ENCODE measurements around the gene PCGF1.
A peak's percentile ranks its signal among the peaks of the same experiment; 100 is the strongest.

The PCGF1 gene

DNA sequence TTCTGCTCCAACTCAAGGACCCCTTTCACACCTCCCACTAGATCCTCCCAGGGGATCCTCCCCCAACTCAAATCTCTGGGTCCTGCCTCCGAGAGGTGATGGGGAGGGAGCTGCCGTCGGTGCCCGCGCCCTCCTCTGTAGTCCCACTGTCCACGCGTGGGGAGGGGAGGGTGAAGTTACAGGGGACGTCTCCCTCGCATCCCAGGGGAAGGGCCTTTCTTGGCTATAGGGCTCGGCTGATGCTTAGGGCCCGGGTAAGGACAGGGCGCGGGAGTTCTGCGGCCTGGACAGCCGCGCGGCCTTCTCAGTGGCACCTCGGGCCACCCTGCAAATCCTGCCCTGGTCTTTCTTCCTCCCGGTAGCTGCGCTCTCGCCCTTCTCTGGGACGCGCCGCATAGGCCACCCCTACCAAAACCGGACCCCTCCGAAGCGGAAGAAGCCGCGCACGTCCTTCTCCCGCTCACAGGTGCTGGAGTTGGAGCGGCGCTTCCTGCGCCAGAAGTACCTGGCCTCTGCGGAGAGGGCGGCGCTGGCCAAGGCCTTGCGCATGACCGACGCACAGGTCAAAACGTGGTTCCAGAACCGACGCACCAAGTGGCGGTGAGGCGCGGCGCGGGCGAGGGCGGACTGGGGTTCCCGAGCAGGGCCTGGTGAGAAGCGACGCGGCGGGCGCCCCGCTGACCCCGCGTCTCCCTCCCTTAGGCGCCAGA lies 7.9 kb upstream of the PCGF1 start:
- no peak for TF ChIP-seq CTCF (IDR thresholded peaks at IDR 0.05; ENCODE audit: low read depth, low read length)
- H3K4me3 ChIP-seq (ENCODE audit: low read depth, low read length): no peak overlapping the region
- no peak overlapping the region for H3K27ac ChIP-seq
- peaks cover 10% of the 10 kb centered on the region; the same call in 1 of the 2 replicates for H3K36me3 ChIP-seq
- H3K27me3 ChIP-seq (ENCODE audit: insufficient read depth, low read depth, severe bottlenecking): no peaks in the 10 kb centered on the region
- H3K9me3 ChIP-seq (ENCODE audit: severe bottlenecking): no peaks in the 10 kb centered on the region
- DNase-seq: no peak

GRCh38 chr2:74514368-74515270 lies 7.1 kb upstream of the PCGF1 start, which contains the start of gene TLX2:
Gene TLX2 (plus strand): TSS chr2:74514450. CDS start chr2:74514807, 357 bp downstream.
- H3K4me3 ChIP-seq (ENCODE audit: low read depth, low read length): peak within 1 kb of the TSS; percentile 49

GRCh38 chr2:74513605-74514367 lies 6.3 kb upstream of the PCGF1 start:
- peaks cover 10% of the 10 kb centered on the region; the same call in 1 of the 2 replicates for H3K36me3 ChIP-seq
- peak overlapping the region; percentile 100 for H3K27ac ChIP-seq
- no peaks in the 10 kb centered on the region for H3K9me3 ChIP-seq (ENCODE audit: severe bottlenecking)
- TF ChIP-seq CTCF (IDR thresholded peaks at IDR 0.05; ENCODE audit: low read depth, low read length): no peak
- peak overlapping the region; percentile 49 for H3K4me3 ChIP-seq (ENCODE audit: low read depth, low read length)
- H3K27me3 ChIP-seq (ENCODE audit: insufficient read depth, low read depth, severe bottlenecking): no peaks in the 10 kb centered on the region
- DNase-seq: no peak

More at GRCh38 chr2:74514368-74515270, 7.1 kb upstream of the PCGF1 start, which contains the start of gene TLX2:
- no peak for DNase-seq
- H3K36me3 ChIP-seq: peaks cover 10% of the 10 kb centered on the region; the same call in 1 of the 2 replicates
- TF ChIP-seq CTCF (IDR thresholded peaks at IDR 0.05; ENCODE audit: low read depth, low read length): no peak
- peak within 1 kb of the TSS; percentile 100 for H3K27ac ChIP-seq
- H3K27me3 ChIP-seq (ENCODE audit: insufficient read depth, low read depth, severe bottlenecking): no peaks in the 10 kb centered on the region
- no peaks in the 10 kb centered on the region for H3K9me3 ChIP-seq (ENCODE audit: severe bottlenecking)

GRCh38 chr2:74512744-74513604 lies 5.5 kb upstream of the PCGF1 start:
- peak overlapping the region; percentile 49 for H3K4me3 ChIP-seq (ENCODE audit: low read depth, low read length)

More at GRCh38 chr2:74512744-74513604, 5.5 kb upstream of the PCGF1 start:
- peak; percentile 94 for DNase-seq
- H3K36me3 ChIP-seq: peaks cover 10% of the 10 kb centered on the region; the same call in 1 of the 2 replicates
- H3K9me3 ChIP-seq (ENCODE audit: severe bottlenecking): no peaks in the 10 kb centered on the region
- no peaks in the 10 kb centered on the region for H3K27me3 ChIP-seq (ENCODE audit: insufficient read depth, low read depth, severe bottlenecking)
- peak overlapping the region; percentile 100 for H3K27ac ChIP-seq
- TF ChIP-seq CTCF (IDR thresholded peaks at IDR 0.05; ENCODE audit: low read depth, low read length): no peak

All from WERI-Rb-1 (cell line).